ENCODE data around the gene INTS13. TPM values are rescaled to one million over a fixed set of nuclear protein-coding genes. Genes with fewer than 3 reads are reported as not detected.
A peak's percentile ranks its signal among the peaks of the same experiment; 100 is the strongest.

INTS13 gene
- total and polyA plus RNA-seq, 2 of the 4 experiments (the other 2 are of a cell fraction), result 9.9 to 31.9 TPM

GRCh38 chr12:26963413-26963812 is 25.6 kb upstream of the INTS13 start:
- H3K4me2 ChIP-seq (ENCODE audit: low read depth, low read length), result no peak overlapping the region
- no peak overlapping the region for H4K8ac ChIP-seq (ENCODE audit: low read depth in 2 of 2, low read length in 2 of 2)
- no peaks in the 10 kb centered on the region for H3K4me1 ChIP-seq (ENCODE audit: control insufficient read depth, insufficient read depth, low read length)
- H3K27me3 ChIP-seq (ENCODE audit: control insufficient read depth, insufficient read depth, low read length), result no peaks in the 10 kb centered on the region
- H4K91ac ChIP-seq (ENCODE audit: insufficient read depth, low read depth, low read length), result no peak overlapping the region
- H4K5ac ChIP-seq (ENCODE audit: low read depth, low read length), result no peak overlapping the region
- POLR2A ChIA-PET (ENCODE audit: unreplicated experiment), result no interaction called here
- CTCF ChIA-PET, result no interaction called here
- no peak overlapping the region for H3K23ac ChIP-seq (ENCODE audit: low read depth, low read length)
- ATAC-seq (ENCODE audit: low read depth) (no peak), DNase-seq (peak; percentile 16)
- H3K9me3 ChIP-seq (ENCODE audit: control insufficient read depth, insufficient read depth, low read length), result no peaks in the 10 kb centered on the region
- H2BK5ac ChIP-seq (ENCODE audit: low read depth, low read length, poor library complexity, severe bottlenecking), result no peak overlapping the region
- H2AK5ac ChIP-seq (ENCODE audit: low read depth, low read length), result no peak overlapping the region
- H3K27ac ChIP-seq (ENCODE audit: insufficient read depth, low read length), result no peak overlapping the region
- H3K14ac ChIP-seq (replicated peaks; ENCODE audit: low read depth, low read length), result no peak overlapping the region
- no peak overlapping the region for H2AK9ac ChIP-seq (replicated peaks; ENCODE audit: low read depth, low read length, poor library complexity)
- dilution Hi-C loops (cut with HindIII; ENCODE audit: low sequenced_read_pairs, unreplicated experiment), result no loop called here
- in situ Hi-C loops (cut with MboI; ENCODE audit: low sequenced_read_pairs), result no loop called here
- no peak overlapping the region for H2BK20ac ChIP-seq (ENCODE audit: low read depth, low read length)
- H2BK15ac ChIP-seq (ENCODE audit: low read depth, low read length), result no peak overlapping the region
- BruUV-seq (replicated peaks), result no TSS peak
- peaks cover 8% of the 10 kb centered on the region for H3K36me3 ChIP-seq (ENCODE audit: control insufficient read depth, insufficient read depth, low read length)
- no peak overlapping the region for H3K4me3 ChIP-seq (ENCODE audit: insufficient read depth, low read depth, low read length)
- H4K20me1 ChIP-seq (ENCODE audit: insufficient read depth, low read length), result no peaks in the 10 kb centered on the region
- intact Hi-C loops (cut with micrococcal nuclease), result loop anchor here (5.0 kb wide), 1 partner anchor 39 kb away; no protein-coding TSS in a partner anchor
- WGBS, 2 experiments (ENCODE audit: extremely low coverage in 2 of 2, insufficient read length in 1 of 2), result no CpG with 5 or more reads among the region's 1 CpG
- H3K18ac ChIP-seq (ENCODE audit: low read depth, low read length), result no peak overlapping the region
- no peaks in the 10 kb centered on the region for H3K79me1 ChIP-seq (ENCODE audit: low read depth in 1 of 2, low read length in 2 of 2)
- no peak overlapping the region for H3K4ac ChIP-seq (ENCODE audit: low read depth, low read length)
- no peak overlapping the region for H3K9ac ChIP-seq (ENCODE audit: low read depth, low read length)
- peaks cover 4% of the 10 kb centered on the region; the same call in 1 of the 2 replicates for H3K9me1 ChIP-seq (ENCODE audit: insufficient read depth, low read length)
- TF ChIP-seq MAZ (IDR thresholded peaks at IDR 0.05; ENCODE audit: borderline replicate concordance, low read depth, low read length), result no peak
- no peak for TF ChIP-seq MXI1 (IDR thresholded peaks at IDR 0.05; ENCODE audit: borderline replicate concordance, low read depth, low read length)
- peak; percentile 74 for TF ChIP-seq CEBPB (IDR thresholded peaks at IDR 0.05; ENCODE audit: low read depth, low read length)
- TF ChIP-seq POLR2A (IDR thresholded peaks at IDR 0.05; ENCODE audit: low read depth, low read length), result no peak
- no peak overlapping the region for H2BK120ac ChIP-seq (ENCODE audit: low read depth, low read length)
- H3K56ac ChIP-seq (ENCODE audit: extremely low read depth, insufficient read depth, low read length), result no peak overlapping the region
- H2AFZ ChIP-seq (replicated peaks; ENCODE audit: low read length, poor library complexity), result no peak overlapping the region

All from IMR-90 (cell line).